GM21723 (cell line): ENCODE results near the gene RBM20.
"Not testable (repeated sequence)": the region's sequence is repeated elsewhere in the genome, so short reads cannot be mapped to it uniquely, and the experiment has no call there.

Experiments used
- ATAC-seq: cut with Tn5 transposase; IDR thresholded peaks from one replicate; pipeline ENCODE4 v1.9.1; 2021; ENCODE audit warnings: mild to moderate bottlenecking, moderate library complexity; ENCODE audit not compliant: unreplicated experiment

RBM20 gene

GRCh38 chr10:110758898-110759297 lies 114.8 kb downstream of the RBM20 start:
- ATAC-seq = no peak

DNA sequence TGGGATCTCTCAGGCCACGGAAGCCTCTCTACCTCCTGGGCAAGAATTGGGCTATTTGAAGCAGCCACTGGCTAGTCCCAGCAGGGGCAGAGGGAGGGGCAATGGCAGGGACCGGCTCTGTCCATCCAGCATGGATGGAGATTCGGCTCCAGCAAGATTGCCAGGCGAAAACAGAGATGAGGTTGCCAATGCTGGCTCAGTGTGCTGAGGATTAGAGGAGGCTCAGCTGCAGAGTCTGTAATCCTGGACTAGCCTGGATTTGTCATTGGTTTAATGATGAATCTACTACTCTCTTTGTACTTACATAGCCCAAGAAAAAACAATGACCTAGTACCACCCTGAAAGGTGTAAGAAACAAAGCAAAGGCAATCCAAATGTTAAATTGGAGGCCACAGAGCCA lies 115.4 kb downstream of the RBM20 start:
- ATAC-seq = no peak

- no peak for ATAC-seq
Observed at GRCh38 chr10:110762109-110762848, 118.1 kb downstream of the RBM20 start.

GRCh38 chr10:110762849-110763211 lies 118.7 kb downstream of the RBM20 start:
- no peak for ATAC-seq

DNA sequence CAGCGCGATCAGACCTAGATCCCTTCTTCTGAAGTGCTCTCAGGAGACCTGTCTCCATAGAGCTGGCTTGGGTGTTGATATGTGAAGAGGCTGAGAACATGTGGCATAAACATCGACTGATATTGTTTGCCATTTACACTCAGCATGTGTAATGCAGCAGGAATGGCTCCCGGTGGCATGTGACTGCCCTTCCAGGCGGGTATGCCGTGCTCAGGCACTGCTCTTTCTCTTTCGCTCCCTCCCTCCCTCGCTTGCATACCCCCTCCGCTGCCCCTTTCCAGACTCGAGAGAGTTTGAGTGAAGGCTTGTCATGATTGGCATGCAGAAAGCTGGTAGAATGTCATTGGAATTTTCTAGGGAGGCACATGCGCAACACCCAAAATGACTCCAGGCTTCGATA lies 120.2 kb downstream of the RBM20 start:
- no peak for ATAC-seq

GRCh38 chr10:110764793-110765512 lies 120.8 kb downstream of the RBM20 start:
- no peak for ATAC-seq

- no peak for ATAC-seq
Observed at GRCh38 chr10:110765513-110766319, 121.6 kb downstream of the RBM20 start.

DNA sequence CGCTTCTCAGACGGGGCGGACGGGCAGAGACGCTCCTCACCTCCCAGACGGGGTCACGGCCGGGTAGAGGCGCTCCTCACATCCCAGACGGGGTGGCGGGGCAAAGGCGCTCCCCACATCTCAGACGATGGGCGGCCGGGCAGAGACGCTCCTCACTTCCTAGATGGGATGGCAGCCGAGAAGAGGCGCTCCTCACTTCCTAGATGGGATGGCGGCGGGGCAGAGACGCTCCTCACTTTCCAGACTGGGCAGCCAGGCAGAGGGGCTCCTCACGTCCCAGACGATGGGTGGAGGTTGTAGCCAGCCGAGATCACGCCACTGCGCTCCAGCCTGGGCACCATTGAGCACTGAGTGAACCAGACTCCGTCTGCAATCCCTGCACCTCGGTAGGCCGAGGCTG lies 123.5 kb downstream of the RBM20 start:
- ATAC-seq = not testable (repeated sequence)

DNA sequence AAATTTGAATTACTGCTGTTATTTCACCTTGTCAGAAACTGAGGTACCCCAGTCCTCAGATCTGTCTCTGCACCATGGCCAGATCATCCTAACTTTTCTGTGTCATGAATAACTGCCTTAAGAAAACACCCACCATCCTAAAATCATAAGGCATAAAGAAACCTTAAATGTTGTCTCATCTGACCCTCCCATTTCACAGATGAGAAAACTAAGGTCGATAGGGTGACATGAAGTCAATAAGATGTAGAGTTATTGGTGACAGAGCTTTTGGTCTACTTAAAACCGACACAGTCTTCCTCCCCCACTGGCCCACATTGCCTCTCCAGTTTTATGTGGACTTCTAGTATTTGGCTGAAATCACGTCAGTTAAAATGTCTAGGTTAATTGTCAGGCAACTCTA lies 126.1 kb downstream of the RBM20 start:
- ATAC-seq = no peak

DNA sequence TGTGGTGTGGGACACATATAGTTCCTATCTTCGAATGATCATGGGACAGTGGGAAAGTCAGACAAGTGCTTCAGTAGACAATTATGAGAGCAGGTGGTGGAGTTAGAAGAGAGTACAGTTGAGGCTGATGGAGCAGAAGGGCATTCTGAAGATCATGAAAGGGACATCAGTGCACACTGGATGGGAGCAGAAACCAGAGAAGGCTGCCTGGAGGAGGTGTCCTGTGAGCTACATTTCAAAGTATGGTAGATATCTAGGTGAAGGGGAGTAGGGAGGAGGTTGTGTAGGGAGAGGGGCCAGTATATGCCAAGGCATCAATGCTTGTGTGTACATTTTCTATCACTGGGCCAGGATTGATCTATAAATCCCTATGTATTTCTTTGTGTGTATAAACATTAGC lies 127.3 kb downstream of the RBM20 start:
- no peak for ATAC-seq

DNA sequence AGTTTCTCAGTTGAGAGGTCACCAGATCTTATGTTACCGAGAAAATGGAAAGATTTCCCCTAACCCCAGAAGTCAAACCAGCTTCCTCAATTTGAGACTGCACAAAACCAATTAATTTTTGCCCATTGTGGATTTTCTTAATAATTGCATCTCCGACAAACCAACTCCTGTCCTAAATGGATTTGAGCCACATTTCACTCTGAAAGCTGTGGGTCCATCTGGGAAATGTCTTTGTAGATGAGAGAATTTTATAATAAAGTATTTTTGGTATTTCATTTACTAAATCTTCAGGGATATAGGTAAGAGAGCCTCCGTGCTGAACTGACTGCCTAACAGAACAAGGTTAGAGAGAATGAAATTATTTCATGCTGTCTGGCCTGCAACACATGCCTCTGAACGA lies 127.9 kb downstream of the RBM20 start:
- ATAC-seq = no peak

DNA sequence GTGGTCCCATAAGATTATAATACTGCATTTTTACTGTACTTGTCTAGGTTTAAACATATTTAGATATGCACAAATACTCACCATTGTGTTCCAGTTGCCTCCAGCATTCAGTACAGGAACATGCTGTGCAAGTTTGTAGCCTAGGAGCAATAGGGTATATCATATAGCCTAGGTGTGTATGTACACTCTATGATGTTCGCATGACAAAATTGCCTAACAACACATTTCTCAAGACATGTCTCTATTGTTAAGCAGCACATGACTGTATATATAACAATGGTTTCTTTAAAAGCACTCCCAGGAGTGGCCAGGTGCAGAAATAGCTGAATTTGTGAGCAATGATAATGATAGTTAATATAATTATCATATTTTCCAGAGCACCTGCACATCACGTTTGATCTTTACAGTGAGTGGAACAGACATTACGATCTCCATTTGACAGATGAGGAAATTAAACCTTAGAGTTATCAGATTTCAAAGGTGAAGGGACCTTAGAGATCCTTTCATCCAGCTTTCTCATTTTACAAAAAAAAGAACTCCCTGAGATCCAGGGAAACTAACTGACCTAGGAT lies 128.4 kb downstream of the RBM20 start:
- ATAC-seq = no peak

DNA sequence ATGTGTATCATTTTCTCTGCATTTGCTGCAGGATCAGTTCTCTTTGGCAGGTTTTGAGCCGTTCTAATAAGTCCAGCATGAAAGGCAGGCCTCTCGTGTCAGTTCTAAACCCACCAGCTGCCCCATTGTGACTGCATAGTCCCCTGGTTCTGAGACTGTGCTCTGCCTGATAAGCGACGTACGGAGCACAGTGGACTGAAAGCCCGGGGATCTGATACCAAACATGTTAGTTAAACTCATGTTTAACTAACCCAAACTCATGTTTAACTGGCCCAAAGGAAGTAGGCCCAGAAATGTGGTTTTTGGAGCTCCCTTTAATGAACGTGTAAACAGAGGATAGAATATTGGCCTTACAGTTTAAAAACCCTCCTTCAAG lies 129.5 kb downstream of the RBM20 start:
- no peak for ATAC-seq

- peak; percentile 98 for ATAC-seq
Observed at GRCh38 chr10:110774069-110775019, 130.2 kb downstream of the RBM20 start.

- ATAC-seq = no peak
Observed at GRCh38 chr10:110775020-110775375, 130.9 kb downstream of the RBM20 start.

- no peak for ATAC-seq
Observed at GRCh38 chr10:110775406-110775805, 131.3 kb downstream of the RBM20 start.

DNA sequence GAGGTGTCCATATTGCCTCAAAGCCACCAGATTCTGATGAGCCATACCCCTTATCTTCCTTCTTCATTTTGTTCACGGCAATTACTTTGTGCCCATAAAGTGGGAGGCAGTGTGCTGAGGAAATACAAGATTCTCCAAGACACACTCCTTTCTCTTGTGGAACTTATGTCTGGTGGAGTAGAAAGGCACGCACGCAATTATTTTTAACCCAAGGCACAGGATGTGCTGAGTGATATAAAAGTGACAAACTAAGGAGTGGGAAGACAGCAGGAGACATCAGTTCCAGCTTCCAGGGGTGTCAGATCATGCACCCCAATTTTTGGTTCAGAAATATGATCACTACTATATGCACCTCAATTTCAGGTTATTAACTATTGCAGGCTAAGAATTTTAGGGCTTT lies 132.9 kb downstream of the RBM20 start:
- ATAC-seq = no peak

GRCh38 chr10:110777661-110778060 lies 133.5 kb downstream of the RBM20 start:
- ATAC-seq = no peak

GRCh38 chr10:110778211-110778610 lies 134.1 kb downstream of the RBM20 start:
- ATAC-seq = no peak

DNA sequence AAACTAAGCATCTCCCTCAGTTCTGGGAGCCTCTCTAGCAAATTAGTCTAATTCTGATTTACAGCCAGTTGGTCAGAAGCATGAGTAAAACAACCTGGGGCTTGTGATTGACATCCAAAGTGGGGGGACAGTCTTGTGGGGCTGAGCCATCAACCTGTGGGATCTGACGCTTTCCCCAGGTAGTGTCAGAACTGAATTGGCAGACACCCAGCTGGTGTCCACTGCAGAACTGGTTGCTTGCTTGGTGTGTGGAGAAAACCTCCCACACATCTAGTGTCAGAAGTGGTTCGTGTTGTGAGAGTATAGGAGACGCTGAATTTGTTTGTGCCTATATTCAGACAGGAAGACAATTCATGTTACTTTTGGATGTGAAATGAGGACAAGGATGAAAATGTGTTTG lies 135.4 kb downstream of the RBM20 start:
- no peak for ATAC-seq
